H1 (cell line): ENCODE measurements around the gene TMPRSS11B. TPM values are rescaled to one million over a fixed set of nuclear protein-coding genes. Genes with fewer than 3 reads are reported as not detected.

ENCODE experiments used
- CTCF ChIA-PET: fragments of 300-600 bp; sonication (Branson Sonifier 250); formaldehyde crosslinking; loops from one replicate; lab custom pipeline; 2021; ENCODE audit not compliant: partially characterized antibody; lab: Charles Lee
- POLR2A ChIA-PET: fragments of 300-600 bp; sonication (Branson Sonifier 250); formaldehyde crosslinking; loops from one replicate; lab custom pipeline; 2021; ENCODE audit warnings: inconsistent platforms; ENCODE audit not compliant: partially characterized antibody; lab: Charles Lee
- DNase-seq, 2 experiments: peaks; one replicate each; pipeline versions ENCODE4 v3.0.0 to v3.0.0-alpha.2; 2010 to 2022; ENCODE audit warnings: low spot score in 2 of 2, low read depth in 1 of 2, mixed read lengths in 1 of 2
- FAIRE-seq: peaks from 2 replicates; lab custom pipeline; 2011; peaks lifted over from hg19 to GRCh38; lab: Jason Lieb, UNC
- H2AFZ ChIP-seq: 2 replicates; pipeline ENCODE4 v1.8.1; 2012; ENCODE audit warnings: low read length, inconsistent platforms
- H2AK5ac ChIP-seq: 2 replicates; pipeline ENCODE4 v1.6.1; 2013; ENCODE audit warnings: low read depth, low read length
- H2BK120ac ChIP-seq: replicated peaks from 2 replicates; pipeline ENCODE3; 2013; ENCODE audit warnings: low read depth, low read length, inconsistent platforms
- H2BK12ac ChIP-seq: 2 replicates; pipeline ENCODE4 v1.6.1; 2013; ENCODE audit warnings: low read depth, low read length
- H2BK15ac ChIP-seq: 2 replicates; pipeline ENCODE4 v1.6.1; 2013; ENCODE audit warnings: low read length
- H2BK20ac ChIP-seq: 2 replicates; pipeline ENCODE4 v1.6.1; 2013; ENCODE audit warnings: low read length
- H2BK5ac ChIP-seq: 2 replicates; pipeline ENCODE4 v1.6.1; 2013; ENCODE audit warnings: low read depth, low read length
- H3K14ac ChIP-seq: 2 replicates; pipeline ENCODE4 v1.6.1; 2013; ENCODE audit warnings: inconsistent platforms; ENCODE audit not compliant: insufficient read length
- H3K18ac ChIP-seq: 2 replicates; pipeline ENCODE4 v1.6.1; 2013; ENCODE audit warnings: low read length; ENCODE audit errors: extremely low read depth
- H3K23ac ChIP-seq: 2 replicates; pipeline ENCODE4 v1.6.1; 2013; ENCODE audit warnings: inconsistent platforms; ENCODE audit not compliant: insufficient read length
- H3K23me2 ChIP-seq: 2 replicates; pipeline ENCODE4 v1.6.1; 2013; ENCODE audit warnings: low read depth, low read length
- H3K27ac ChIP-seq: 2 replicates; pipeline ENCODE4 v1.6.1; 2011; ENCODE audit warnings: low read depth, low read length, inconsistent platforms
- H3K27me3 ChIP-seq, 4 experiments: replicated peaks in 1 of 4; 1 replicate in 1 of 4; 2 replicates in 3 of 4; pipeline versions ENCODE4 v1.6.1 to v1.8.1; 2011 to 2013; ENCODE audit warnings: low read length in 3 of 4, mild to moderate bottlenecking in 3 of 4, inconsistent platforms in 2 of 4, mixed read lengths in 2 of 4, moderate library complexity in 1 of 4; ENCODE audit not compliant: control insufficient read depth in 3 of 4, insufficient read depth in 3 of 4; ENCODE audit errors: extremely low read depth in 1 of 4
- H3K36me3 ChIP-seq, 4 experiments: 2 replicates each; pipeline versions ENCODE4 v1.6.1 to v1.8.1; 2011 to 2013; ENCODE audit warnings: mild to moderate bottlenecking in 4 of 4, low read length in 3 of 4, moderate library complexity in 2 of 4, control low read depth in 1 of 4, inconsistent platforms in 1 of 4; ENCODE audit not compliant: insufficient read depth in 4 of 4, control insufficient read depth in 2 of 4
- H3K4ac ChIP-seq: replicated peaks from 2 replicates; pipeline ENCODE3; 2013; ENCODE audit warnings: low read length, low read depth, mixed read lengths, inconsistent platforms; ENCODE audit not compliant: insufficient read length
- H3K4me1 ChIP-seq, 4 experiments: replicated peaks in 1 of 4; 1 replicate in 1 of 4; 2 replicates in 3 of 4; pipeline versions ENCODE4 v1.6.1 to v1.8.1; 2011 to 2013; ENCODE audit warnings: low read length in 3 of 4, inconsistent platforms in 2 of 4, mixed read lengths in 1 of 4; ENCODE audit not compliant: insufficient read depth in 4 of 4, control insufficient read depth in 3 of 4
- H3K4me2 ChIP-seq, 2 experiments: 2 replicates each; pipeline versions ENCODE4 v1.6.1 to v1.8.1; 2011 to 2013; ENCODE audit warnings: low read depth in 2 of 2, low read length in 2 of 2, control low read depth in 1 of 2, inconsistent platforms in 1 of 2, mild to moderate bottlenecking in 1 of 2; ENCODE audit not compliant: insufficient read depth in 1 of 2
- H3K4me3 ChIP-seq, 4 experiments: fragments of 200-600, 300-600 bp in 1 of 4; sonication (generic), shearing (Covaris generic), sonication (Bioruptor Twin) in 1 of 4; 2 replicates each; pipeline versions ENCODE4 v1.5.1 to v1.8.1; 2011 to 2016; ENCODE audit warnings: low read length in 4 of 4, low read depth in 3 of 4, control low read depth in 2 of 4, inconsistent platforms in 2 of 4, mild to moderate bottlenecking in 2 of 4, mixed read lengths in 1 of 4, moderate library complexity in 1 of 4; ENCODE audit not compliant: insufficient read depth in 2 of 4; ENCODE audit errors: extremely low read depth in 1 of 4
- H3K56ac ChIP-seq: replicated peaks from 2 replicates; pipeline ENCODE3; 2013; ENCODE audit warnings: low read depth, mild to moderate bottlenecking, mixed read lengths, low read length, inconsistent platforms; ENCODE audit not compliant: insufficient read length
- H3K79me1 ChIP-seq: 2 replicates; pipeline ENCODE4 v1.6.1; 2013; ENCODE audit warnings: low read depth, low read length, control low read depth
- H3K79me2 ChIP-seq, 2 experiments: 2 replicates each; pipeline versions ENCODE4 v1.6.1 to v1.8.1; 2012 to 2013; ENCODE audit warnings: low read length in 2 of 2, mild to moderate bottlenecking in 2 of 2, inconsistent platforms in 1 of 2; ENCODE audit not compliant: insufficient read depth in 2 of 2, control insufficient read depth in 1 of 2
- H3K9ac ChIP-seq, 4 experiments: replicated peaks in 1 of 4; 1 replicate in 1 of 4; 2 replicates in 3 of 4; pipeline versions ENCODE4 v1.6.1 to v1.8.1; 2011 to 2013; ENCODE audit warnings: low read depth in 3 of 4, low read length in 3 of 4, control low read depth in 2 of 4, mild to moderate bottlenecking in 2 of 4, moderate library complexity in 2 of 4, inconsistent platforms in 1 of 4; ENCODE audit errors: extremely low read depth in 1 of 4
- H3K9me3 ChIP-seq, 2 experiments: 2 replicates each; pipeline versions ENCODE4 v1.6.1 to v1.8.1; 2012 to 2013; ENCODE audit warnings: mild to moderate bottlenecking in 2 of 2, moderate library complexity in 2 of 2, control low read depth in 1 of 2, inconsistent platforms in 1 of 2, low read depth in 1 of 2, low read length in 1 of 2, mixed read lengths in 1 of 2; ENCODE audit not compliant: insufficient read depth in 2 of 2
- H4K20me1 ChIP-seq, 2 experiments: replicated peaks in 1 of 2; 2 replicates each; pipeline versions ENCODE3 to v1.8.1; 2011 to 2013; ENCODE audit warnings: inconsistent platforms in 2 of 2, low read length in 2 of 2, mild to moderate bottlenecking in 1 of 2; ENCODE audit not compliant: insufficient read depth in 2 of 2, control insufficient read depth in 1 of 2
- H4K5ac ChIP-seq: 2 replicates; pipeline ENCODE4 v1.6.1; 2013; ENCODE audit warnings: low read length, low read depth, mixed read lengths, inconsistent platforms; ENCODE audit not compliant: insufficient read length
- H4K8ac ChIP-seq: 2 replicates; pipeline ENCODE4 v1.8.0; 2013; ENCODE audit warnings: mild to moderate bottlenecking, moderate library complexity, low read length, inconsistent platforms; ENCODE audit not compliant: insufficient read depth; ENCODE audit errors: extremely low read depth
- H4K91ac ChIP-seq: replicated peaks from 2 replicates; pipeline ENCODE3; 2013; ENCODE audit warnings: low read length, mixed read lengths, inconsistent platforms; ENCODE audit not compliant: insufficient read length
- CBX8 ChIP-seq: fragments of 300-800, 300-1000 bp; sonication (generic); IDR thresholded peaks from 2 replicates; pipeline ENCODE4 v1.7.1; 2016; ENCODE audit warnings: low read depth, low read length, borderline replicate concordance
- CHD1 ChIP-seq: IDR thresholded peaks from 2 replicates; pipeline ENCODE4 v1.6.1; 2012; ENCODE audit warnings: low read depth, low read length, improper control_type of control experiment
- EP300 ChIP-seq, 2 experiments: IDR thresholded peaks; 1 replicate in 1 of 2; 2 replicates in 1 of 2; pipeline ENCODE4 v1.6.1; 2011 to 2012; ENCODE audit warnings: low read depth in 2 of 2, low read length in 2 of 2, mild to moderate bottlenecking in 2 of 2, borderline replicate concordance in 1 of 2, inconsistent platforms in 1 of 2, moderate library complexity in 1 of 2
- EZH2 ChIP-seq: fragments of 200-600 bp; sonication (generic); IDR thresholded peaks from 2 replicates; pipeline ENCODE4 v1.7.1; 2012; ENCODE audit warnings: low read depth, mild to moderate bottlenecking, moderate library complexity, low read length, inconsistent platforms; ENCODE audit not compliant: severe bottlenecking
- HDAC2 ChIP-seq, 2 experiments: fragments of 300-600 bp in 1 of 2; sonication (generic) in 1 of 2; IDR thresholded peaks; 2 replicates each; pipeline ENCODE4 v1.6.1; 2011 to 2012; ENCODE audit warnings: low read depth in 2 of 2, low read length in 2 of 2, mild to moderate bottlenecking in 2 of 2, moderate library complexity in 2 of 2, borderline replicate concordance in 1 of 2, inconsistent platforms in 1 of 2
- KDM4A ChIP-seq: IDR thresholded peaks from one replicate; pipeline ENCODE4 v1.7.1; 2012; ENCODE audit warnings: low read depth, mild to moderate bottlenecking, moderate library complexity, low read length, inconsistent platforms; ENCODE audit not compliant: severe bottlenecking
- MAFK ChIP-seq: IDR thresholded peaks from 2 replicates; pipeline ENCODE4 v1.6.1; 2012; ENCODE audit warnings: low read depth, mild to moderate bottlenecking, improper control_type of control experiment, low read length
- POLR2AphosphoS5 ChIP-seq: IDR thresholded peaks from 2 replicates; pipeline ENCODE4 v1.6.1; 2011; ENCODE audit warnings: low read depth, low read length
- SRF ChIP-seq: IDR thresholded peaks from 2 replicates; pipeline ENCODE4 v1.6.1; 2011; ENCODE audit warnings: mild to moderate bottlenecking, low read depth, low read length, moderate library complexity
- USF2 ChIP-seq: IDR thresholded peaks from 2 replicates; pipeline ENCODE4 v1.6.1; 2011; ENCODE audit warnings: low read length, improper control_type of control experiment
- WGBS, 2 experiments: shearing (Covaris generic) in 1 of 2; methylation state at CpG; one replicate each; pipeline versions ENCODE4 v1.1.6 to v1.1.7; 2013 to 2015; ENCODE audit warnings: low lambda C conversion rate in 2 of 2, mixed read lengths in 2 of 2, inconsistent platforms in 1 of 2, low coverage in 1 of 2, missing lambda C conversion rate in 1 of 2; ENCODE audit not compliant: insufficient replicate concordance in 2 of 2, insufficient coverage in 1 of 2, insufficient read length in 1 of 2; ENCODE audit errors: extremely low coverage in 1 of 2, missing lambda C conversion rate in 1 of 2; 5-methylcytosine and 5-hydroxymethylcytosine counted together
- polyA plus RNA-seq, 7 experiments: library from polyadenylated mRNA; depleted of rRNA in 3 of 7; stranded (reverse) in 5 of 7; unstranded in 2 of 7; fragments of >200 nt in 5 of 7; fragments of 200-250 nt in 2 of 7; gene quantifications; 1 replicate in 5 of 7; 2 replicates in 1 of 7; 4 replicates in 1 of 7; pipeline versions ENCODE4 v1.2.1 to v1.2.3, GENCODE V29; 2011 to 2013; ENCODE audit warnings: missing spikeins in 2 of 7, mixed read lengths in 2 of 7
- total RNA-seq: library from RNA; stranded (reverse); fragmentation: NEBNext Ultra II Directional; extraction: Animal tissue kit (Norgen Biotek cat#: 25700); gene quantifications from 2 replicates; pipeline ENCODE4 v1.2.1, GENCODE V29; 2021

The TMPRSS11B gene
- total and polyA plus RNA-seq, 2 of the 8 experiments (the other 6 are each of a cell fraction or from before 2014, with no cell fraction given), result not detected

GRCh38 chr4:68283714-68284113 lies 38.2 kb upstream of the TMPRSS11B start:
- H3K14ac ChIP-seq, result no peak overlapping the region
- no peak overlapping the region for H2BK20ac ChIP-seq
- no peak overlapping the region for H3K4me3 ChIP-seq
- H3K18ac ChIP-seq, result no peak overlapping the region
- H3K23me2 ChIP-seq, result no peaks in the 10 kb centered on the region
- H4K5ac ChIP-seq, result no peak overlapping the region
- ChIA-PET POLR2A (no interaction called here), CTCF (no interaction called here)
- no peaks in the 10 kb centered on the region for H3K9me3 ChIP-seq
- no peak overlapping the region for H4K8ac ChIP-seq
- no peak overlapping the region for H3K4ac ChIP-seq
- 88% methylated on average over 3 of the region's 3 CpGs; no CpG with 5 or more reads in 1 of the 2 experiments for WGBS, 2 experiments
- H2BK120ac ChIP-seq, result no peak overlapping the region
- H3K56ac ChIP-seq, result no peak overlapping the region
- FAIRE-seq, result no peak
- no peak overlapping the region for H2AFZ ChIP-seq
- H3K4me1 ChIP-seq, result peaks cover 0 to 2% (median 0%) of the 10 kb centered on the region in 4 experiments; a peak in 1 of 7 replicates
- no peak overlapping the region for H3K23ac ChIP-seq
- no peaks in the 10 kb centered on the region for H3K79me1 ChIP-seq
- H3K79me2 ChIP-seq, result no peaks in the 10 kb centered on the region
- H2BK15ac ChIP-seq, result no peak overlapping the region
- H3K27me3 ChIP-seq, result no peaks in the 10 kb centered on the region
- H4K20me1 ChIP-seq, result no peaks in the 10 kb centered on the region
- no peak for DNase-seq
- H4K91ac ChIP-seq, result no peak overlapping the region
- no peak overlapping the region for H3K27ac ChIP-seq
- H3K9ac ChIP-seq, result no peak overlapping the region
- no peak overlapping the region for H3K4me2 ChIP-seq
- no peak overlapping the region for H2BK5ac ChIP-seq
- no peaks in the 10 kb centered on the region for H3K36me3 ChIP-seq
- H2AK5ac ChIP-seq, result no peak overlapping the region
- TF ChIP-seq CBX8 (no peak), POLR2AphosphoS5 (no peak), USF2 (no peak), CHD1 (no peak), KDM4A (no peak), HDAC2 (IDR thresholded peaks at IDR 0.05; ENCODE audit: borderline replicate concordance in 1 of 2, low read depth in 2 of 2, low read length in 2 of 2) (no peak), MAFK (no peak), EZH2 (no peak), SRF (no peak), EP300 (IDR thresholded peaks at IDR 0.05; ENCODE audit: borderline replicate concordance in 1 of 2, low read depth in 2 of 2, low read length in 2 of 2) (no peak)
- H2BK12ac ChIP-seq, result no peak overlapping the region
